Hepatocyte (in vitro differentiated cells): ENCODE results near the gene PRDM16. TPM values are rescaled to one million over a fixed set of nuclear protein-coding genes. Genes with fewer than 3 reads are reported as not detected.

Source experiments
- DNase-seq: peaks from one replicate; pipeline ENCODE4 v3.0.0-alpha.2; 2016; ENCODE audit warnings: low spot score
- H2AFZ ChIP-seq: fragments of 200-600 bp; sonication (generic); 2 replicates; pipeline ENCODE4 v1.6.0; 2016; ENCODE audit warnings: antibody characterized with exemption, mild to moderate bottlenecking
- H3K27ac ChIP-seq: fragments of 200-600 bp; sonication (generic); 2 replicates; pipeline ENCODE4 v1.5.1; 2016; ENCODE audit warnings: mild to moderate bottlenecking
- H3K27me3 ChIP-seq: fragments of 200-600 bp; sonication (generic); 2 replicates; pipeline ENCODE4 v1.6.1; 2016
- H3K36me3 ChIP-seq: fragments of 200-600 bp; sonication (generic); replicated peaks from 2 replicates; pipeline ENCODE4 v1.5.1; 2016; ENCODE audit warnings: low read depth; ENCODE audit not compliant: insufficient read depth
- H3K4me1 ChIP-seq: fragments of 200-600 bp; sonication (generic); 2 replicates; pipeline ENCODE4 v1.5.1; 2016; ENCODE audit warnings: mild to moderate bottlenecking, moderate library complexity; ENCODE audit not compliant: insufficient read depth
- H3K4me2 ChIP-seq: fragments of 200-600 bp; sonication (generic); 2 replicates; pipeline ENCODE4 v1.6.0; 2016
- H3K4me3 ChIP-seq: fragments of 200-600 bp; sonication (generic); 2 replicates; pipeline ENCODE4 v1.5.1; 2016; ENCODE audit warnings: mild to moderate bottlenecking
- H3K79me2 ChIP-seq: fragments of 200-600 bp; sonication (generic); 2 replicates; pipeline ENCODE4 v1.6.0; 2017; ENCODE audit warnings: mild to moderate bottlenecking
- H3K9me2 ChIP-seq: fragments of 200-600 bp; sonication (generic); replicated peaks from 2 replicates; pipeline ENCODE4 v1.6.0; 2017; ENCODE audit warnings: mild to moderate bottlenecking; ENCODE audit not compliant: insufficient read depth
- H3K9me3 ChIP-seq: fragments of 200-600 bp; sonication (generic); 2 replicates; pipeline ENCODE4 v1.5.1; 2016; ENCODE audit warnings: low read depth, mild to moderate bottlenecking
- H4K20me1 ChIP-seq: fragments of 200-600 bp; sonication (generic); 2 replicates; pipeline ENCODE4 v1.6.0; 2016; ENCODE audit warnings: mild to moderate bottlenecking; ENCODE audit not compliant: insufficient read depth, poor library complexity, severe bottlenecking
- EZH2 ChIP-seq: fragments of 200-600 bp; sonication (generic); IDR thresholded peaks from 2 replicates; pipeline ENCODE4 v1.6.1; 2016; ENCODE audit warnings: antibody characterized with exemption, mild to moderate bottlenecking, borderline replicate concordance
- EZH2phosphoT487 ChIP-seq: fragments of 200-600 bp; sonication (generic); IDR thresholded peaks from one replicate; pipeline ENCODE4 v1.6.1; 2018; ENCODE audit warnings: antibody characterized with exemption, mild to moderate bottlenecking, low read depth, moderate library complexity; ENCODE audit not compliant: unreplicated experiment, severe bottlenecking
- WGBS: methylation state at CpG from one replicate; pipeline ENCODE4 v1.1.6; 2016; ENCODE audit warnings: low lambda C conversion rate; ENCODE audit errors: missing lambda C conversion rate; 5-methylcytosine and 5-hydroxymethylcytosine counted together
- polyA plus RNA-seq: library from polyadenylated mRNA; unstranded; fragments of >200 nt; fragmentation: Nextera tagmentation; extraction: Ambion mirVana; gene quantifications from 2 replicates; pipeline ENCODE4 v1.2.1, GENCODE V29; 2016
- total RNA-seq: library from RNA; depleted of rRNA; stranded (reverse); fragments of >200 nt; gene quantifications from 2 replicates; pipeline ENCODE4 v1.2.3, GENCODE V29; 2014
- TF ChIP-seq, protein P1 (sequence below): fragments of 200-600 bp; sonication (generic); IDR thresholded peaks from 2 replicates; pipeline ENCODE4 v1.5.1; 2016; ENCODE audit warnings: antibody characterized with exemption, mild to moderate bottlenecking; ENCODE audit not compliant: poor library complexity

PRDM16 gene
- total and polyA plus RNA-seq, 2 experiments from 2014 or later = 8.1 to 9.9 TPM

GRCh38 chr1:3368059-3368458, 299.1 kb downstream of the PRDM16 start:
- no peak for DNase-seq
- TF ChIP-seq EZH2phosphoT487 (no peak), EZH2 (no peak)
- TF ChIP-seq, protein P1, sequence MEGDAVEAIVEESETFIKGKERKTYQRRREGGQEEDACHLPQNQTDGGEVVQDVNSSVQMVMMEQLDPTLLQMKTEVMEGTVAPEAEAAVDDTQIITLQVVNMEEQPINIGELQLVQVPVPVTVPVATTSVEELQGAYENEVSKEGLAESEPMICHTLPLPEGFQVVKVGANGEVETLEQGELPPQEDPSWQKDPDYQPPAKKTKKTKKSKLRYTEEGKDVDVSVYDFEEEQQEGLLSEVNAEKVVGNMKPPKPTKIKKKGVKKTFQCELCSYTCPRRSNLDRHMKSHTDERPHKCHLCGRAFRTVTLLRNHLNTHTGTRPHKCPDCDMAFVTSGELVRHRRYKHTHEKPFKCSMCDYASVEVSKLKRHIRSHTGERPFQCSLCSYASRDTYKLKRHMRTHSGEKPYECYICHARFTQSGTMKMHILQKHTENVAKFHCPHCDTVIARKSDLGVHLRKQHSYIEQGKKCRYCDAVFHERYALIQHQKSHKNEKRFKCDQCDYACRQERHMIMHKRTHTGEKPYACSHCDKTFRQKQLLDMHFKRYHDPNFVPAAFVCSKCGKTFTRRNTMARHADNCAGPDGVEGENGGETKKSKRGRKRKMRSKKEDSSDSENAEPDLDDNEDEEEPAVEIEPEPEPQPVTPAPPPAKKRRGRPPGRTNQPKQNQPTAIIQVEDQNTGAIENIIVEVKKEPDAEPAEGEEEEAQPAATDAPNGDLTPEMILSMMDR = no peak
- 78% methylated on average over 14 of the region's 14 CpGs for WGBS

DNA sequence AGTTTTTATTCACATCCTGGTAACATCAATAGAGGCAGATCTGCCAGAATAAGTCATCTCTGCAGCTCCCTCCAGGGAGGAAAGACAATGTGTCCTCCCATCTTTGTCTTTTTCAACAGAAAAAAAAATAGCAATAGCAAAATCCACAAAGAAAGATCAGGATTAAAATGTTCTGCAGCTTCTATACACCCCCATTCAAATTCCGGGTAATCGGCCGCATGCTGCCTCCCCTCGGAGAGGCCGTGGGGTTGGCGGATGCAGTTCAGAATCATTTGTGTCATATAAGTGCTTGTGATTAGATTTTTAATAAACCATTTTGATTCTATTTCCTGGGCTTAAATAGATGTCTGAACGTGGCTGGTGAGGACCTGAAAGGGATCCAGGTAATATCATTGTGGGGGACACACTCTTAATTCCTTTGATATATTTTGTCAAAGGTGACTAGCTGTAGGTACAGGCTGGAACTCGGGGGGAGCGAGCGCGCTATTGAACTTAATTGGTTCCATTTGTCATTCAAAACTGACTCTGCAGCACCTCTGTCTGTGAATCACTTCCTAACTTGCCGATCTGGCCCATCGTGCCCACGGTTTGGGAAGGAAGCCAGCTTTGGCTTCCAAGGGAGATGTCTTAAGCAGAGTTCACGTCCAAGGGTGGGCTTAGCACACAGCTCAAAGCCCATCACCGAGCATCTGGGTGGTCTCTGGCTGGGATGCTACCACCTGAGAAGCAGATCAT, 299.9 kb downstream of the PRDM16 start:
- TF ChIP-seq, protein P1 = no peak
- TF ChIP-seq EZH2 (no peak), EZH2phosphoT487 (no peak)
- Histone ChIP-seq H4K20me1 (no peaks in the 10 kb centered on the region), H3K4me1 (no peaks in the 10 kb centered on the region), H3K9me3 (no peaks in the 10 kb centered on the region), H3K36me3 (no peaks in the 10 kb centered on the region), H3K27ac (peak overlapping the region; percentile 34), H3K4me3 (no peak overlapping the region), H2AFZ (no peak overlapping the region), H3K4me2 (no peak overlapping the region), H3K27me3 (no peaks in the 10 kb centered on the region), H3K79me2 (no peaks in the 10 kb centered on the region), H3K9me2 (no peaks in the 10 kb centered on the region)
- WGBS = 70% methylated on average over 16 of the region's 16 CpGs
- DNase-seq = no peak

More at GRCh38 chr1:3368059-3368458, 299.1 kb downstream of the PRDM16 start:
- Histone ChIP-seq H3K79me2 (no peaks in the 10 kb centered on the region), H3K4me2 (no peak overlapping the region), H3K9me3 (no peaks in the 10 kb centered on the region), H4K20me1 (no peaks in the 10 kb centered on the region), H3K27me3 (no peaks in the 10 kb centered on the region), H3K4me3 (no peak overlapping the region), H3K36me3 (no peaks in the 10 kb centered on the region), H3K27ac (no peak overlapping the region), H3K4me1 (no peaks in the 10 kb centered on the region), H2AFZ (no peak overlapping the region), H3K9me2 (no peaks in the 10 kb centered on the region)

- no peaks in the 10 kb centered on the region for H3K27me3 ChIP-seq
- TF ChIP-seq EZH2 = no peak
- no peak for TF ChIP-seq EZH2phosphoT487
- TF ChIP-seq, protein P1 = no peak
- H3K27ac ChIP-seq = peak overlapping the region; percentile 34
- H3K9me3 ChIP-seq = no peaks in the 10 kb centered on the region
- H3K4me2 ChIP-seq = no peak overlapping the region
- H2AFZ ChIP-seq = no peak overlapping the region
- H3K4me1 ChIP-seq = no peaks in the 10 kb centered on the region
- 73% methylated on average over 12 of the region's 12 CpGs for WGBS
- no peaks in the 10 kb centered on the region for H3K79me2 ChIP-seq
- no peaks in the 10 kb centered on the region for H4K20me1 ChIP-seq
- H3K9me2 ChIP-seq = no peaks in the 10 kb centered on the region
- no peak overlapping the region for H3K4me3 ChIP-seq
- peak; percentile 77 for DNase-seq
- H3K36me3 ChIP-seq = no peaks in the 10 kb centered on the region
Measured at GRCh38 chr1:3369446-3370076, 300.6 kb downstream of the PRDM16 start.
